Hepatocyte (in vitro differentiated cells): ENCODE data around the gene LOXHD1.

Experiments used
- CTCF ChIP-seq: fragments of 200-600 bp; sonication (generic); IDR thresholded peaks from 2 replicates; pipeline ENCODE4 v1.5.1; 2016; ENCODE audit warnings: antibody characterized with exemption, mild to moderate bottlenecking; ENCODE audit not compliant: poor library complexity
- EZH2 ChIP-seq: fragments of 200-600 bp; sonication (generic); IDR thresholded peaks from 2 replicates; pipeline ENCODE4 v1.6.1; 2016; ENCODE audit warnings: antibody characterized with exemption, mild to moderate bottlenecking, borderline replicate concordance
- EZH2phosphoT487 ChIP-seq: fragments of 200-600 bp; sonication (generic); IDR thresholded peaks from one replicate; pipeline ENCODE4 v1.6.1; 2018; ENCODE audit warnings: antibody characterized with exemption, mild to moderate bottlenecking, low read depth, moderate library complexity; ENCODE audit not compliant: unreplicated experiment, severe bottlenecking

GRCh38 chr18:46627136-46627535 lies 29.9 kb downstream of the LOXHD1 start:
- TF ChIP-seq CTCF (no peak), EZH2phosphoT487 (no peak), EZH2 (no peak)
